ENCODE measurements around the gene DIP2B.

DIP2B gene

GRCh38 chr12:50720085-50720484 lies 215.3 kb downstream of the DIP2B start:
- H3K4me3 ChIP-seq (ENCODE audit: low read length) = no peak overlapping the region
- TF ChIP-seq CTCF (conservative IDR thresholded peaks at IDR 0.05; ENCODE audit: low read length) = peak; percentile 26; the same call in 1 of the 2 replicates
- DNase-seq (ENCODE audit: low read depth) = peak; percentile 20

- no peak overlapping the region for H3K4me3 ChIP-seq (ENCODE audit: low read length)
- DNase-seq (ENCODE audit: low read depth) = peak; percentile 59
- TF ChIP-seq CTCF (conservative IDR thresholded peaks at IDR 0.05; ENCODE audit: low read length) = no peak
Measured at GRCh38 chr12:50720501-50720900, 215.7 kb downstream of the DIP2B start.

DNA sequence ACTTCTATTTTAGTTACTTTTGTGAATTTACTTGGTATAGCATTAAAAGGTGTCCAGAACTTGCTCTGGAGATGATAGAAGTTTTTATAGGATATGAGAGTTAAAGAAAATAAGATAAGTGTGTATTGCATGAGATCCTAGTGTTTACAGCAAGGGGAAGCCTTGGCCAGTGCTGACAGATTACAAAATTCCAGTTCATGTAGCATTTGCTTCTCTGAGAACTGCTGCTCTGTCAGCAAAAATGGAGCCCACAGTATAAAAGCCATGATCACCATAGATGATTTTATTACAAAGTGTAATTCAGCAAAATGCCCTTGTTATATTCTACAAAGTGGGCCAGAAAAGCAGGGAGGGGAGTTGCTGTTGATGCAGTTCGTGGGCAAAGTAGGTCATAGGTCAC lies 219.1 kb downstream of the DIP2B start:
- TF ChIP-seq CTCF (conservative IDR thresholded peaks at IDR 0.05; ENCODE audit: low read length) = no peak
- H3K4me3 ChIP-seq (ENCODE audit: low read length) = no peak overlapping the region
- DNase-seq (ENCODE audit: low read depth) = no peak

- DNase-seq (ENCODE audit: low read depth) = peak; percentile 69
- H3K4me3 ChIP-seq (ENCODE audit: low read length) = no peak overlapping the region
- no peak for TF ChIP-seq CTCF (conservative IDR thresholded peaks at IDR 0.05; ENCODE audit: low read length)
Measured at GRCh38 chr12:50725011-50725942, 220.5 kb downstream of the DIP2B start.

DNA sequence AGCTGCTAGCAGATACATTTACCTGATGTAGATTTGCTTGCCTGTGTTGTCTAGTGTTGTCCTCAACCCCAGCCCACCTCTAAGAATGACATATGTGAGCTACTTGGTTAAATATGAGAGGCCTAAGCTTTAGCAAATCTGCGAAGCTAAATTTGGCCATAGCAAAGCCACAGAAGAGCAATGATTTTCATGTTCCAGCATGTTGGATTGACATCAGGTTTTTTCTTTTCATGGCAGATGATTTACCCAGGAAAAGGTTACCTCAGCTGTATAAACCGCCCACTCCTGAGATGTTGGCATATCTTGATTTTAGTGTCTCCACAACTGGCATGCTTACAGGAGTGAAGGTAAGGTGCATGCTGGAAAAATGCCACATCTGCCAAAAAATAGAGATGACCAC lies 222.7 kb downstream of the DIP2B start:
- H3K4me3 ChIP-seq (ENCODE audit: low read length) = no peak overlapping the region
- TF ChIP-seq CTCF (conservative IDR thresholded peaks at IDR 0.05; ENCODE audit: low read length) = no peak
- DNase-seq (ENCODE audit: low read depth) = no peak

- no peak for DNase-seq (ENCODE audit: low read depth)
- no peak overlapping the region for H3K4me3 ChIP-seq (ENCODE audit: low read length)
- TF ChIP-seq CTCF (conservative IDR thresholded peaks at IDR 0.05; ENCODE audit: low read length) = no peak
Measured at GRCh38 chr12:50728417-50728816, 223.6 kb downstream of the DIP2B start.

DNA sequence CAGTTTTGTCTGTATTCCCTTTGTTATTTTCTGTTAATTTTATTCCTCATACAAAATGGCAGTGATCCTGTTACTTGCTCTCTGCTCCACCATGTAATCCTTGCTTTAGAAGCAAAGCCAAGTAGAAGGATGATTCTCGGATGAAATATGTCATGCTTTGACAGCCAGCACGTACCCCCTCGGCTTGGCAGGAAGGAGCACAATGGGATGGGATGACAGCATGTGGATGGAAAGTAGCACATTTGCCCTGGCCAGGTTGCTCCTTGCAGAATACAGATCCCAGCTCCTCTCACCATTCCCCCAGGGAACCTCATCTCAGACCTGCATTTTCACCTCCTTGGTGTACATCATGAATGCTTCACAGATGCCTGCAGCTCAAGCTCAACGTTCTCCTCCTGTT lies 224.1 kb downstream of the DIP2B start:
- DNase-seq (ENCODE audit: low read depth) = no peak
- TF ChIP-seq CTCF (conservative IDR thresholded peaks at IDR 0.05; ENCODE audit: low read length) = no peak
- no peak overlapping the region for H3K4me3 ChIP-seq (ENCODE audit: low read length)

All from AG10803 (cell line).